ENCODE measurements around the gene FGF1.

The FGF1 gene

DNA sequence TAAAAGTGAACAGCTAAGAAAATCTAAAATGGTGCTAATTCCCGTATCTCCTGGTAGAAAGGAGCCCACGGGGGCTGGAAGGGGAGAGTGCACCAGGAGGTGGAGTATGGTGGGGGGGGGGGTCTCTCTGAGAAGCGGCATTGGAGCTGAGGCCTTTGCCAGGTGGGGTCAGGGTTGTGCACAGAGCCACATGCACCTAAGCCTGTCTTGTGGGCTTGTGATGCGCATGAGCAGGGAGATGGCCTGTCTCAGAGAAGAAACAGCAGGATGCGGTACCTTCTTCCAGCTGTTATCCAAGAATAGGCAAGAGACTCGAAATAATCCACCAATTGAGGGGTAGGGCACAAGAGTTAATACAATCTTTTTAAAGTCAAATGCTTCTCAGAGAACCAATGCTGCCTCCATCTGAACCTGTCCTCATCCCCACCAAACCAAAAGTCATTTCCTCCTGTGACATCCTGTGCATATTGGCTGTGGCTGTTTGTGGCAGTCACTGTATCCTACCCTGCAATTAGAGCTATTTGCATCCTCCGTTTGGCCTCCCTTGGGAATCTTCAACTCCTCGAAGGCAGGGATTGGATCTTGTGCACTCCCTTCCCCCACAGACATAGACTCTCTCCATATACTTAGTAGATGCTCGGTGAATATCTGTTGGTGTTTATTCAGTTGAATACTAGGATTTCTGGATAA, 45.4 kb downstream of the FGF1 start:
- no peak for DNase-seq

DNA sequence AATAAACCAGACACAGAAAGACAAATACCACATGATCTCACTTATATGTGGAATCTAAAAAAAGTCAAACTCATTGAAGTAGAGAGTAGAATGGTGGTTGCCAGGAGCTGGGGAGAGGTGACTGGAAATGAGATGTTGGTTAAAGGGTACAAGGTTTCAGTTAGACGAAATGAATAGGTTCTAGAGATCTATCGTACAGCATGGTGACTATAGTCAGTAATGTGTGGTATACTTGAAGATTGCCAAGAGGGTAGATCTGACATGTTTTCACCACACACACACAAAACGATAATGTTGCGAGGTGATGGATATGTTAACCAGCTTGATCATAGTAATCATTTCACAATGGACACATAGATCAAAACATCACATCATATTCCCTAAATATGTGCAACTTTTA, 46.4 kb downstream of the FGF1 start:
- DNase-seq: no peak

DNA sequence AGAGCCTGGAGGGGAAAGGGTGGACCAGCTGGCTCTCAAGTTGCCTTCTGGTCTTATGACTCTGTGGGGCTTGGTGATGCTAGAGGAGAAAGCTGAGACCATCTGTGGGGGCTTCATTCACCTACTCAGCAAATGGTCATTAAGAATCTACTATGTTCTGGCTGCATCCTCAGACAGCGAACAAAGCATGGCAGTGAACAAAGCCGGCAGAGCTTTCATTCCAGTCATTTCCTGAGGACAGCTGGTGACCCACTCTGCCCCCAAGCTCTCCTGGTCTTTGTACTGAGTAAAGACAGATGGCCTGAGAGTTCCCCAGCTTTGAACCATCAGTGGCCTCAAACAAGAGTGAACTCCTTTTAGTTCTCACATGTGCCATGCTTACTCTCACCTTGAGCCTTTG, 48.0 kb downstream of the FGF1 start:
- no peak for DNase-seq

DNA sequence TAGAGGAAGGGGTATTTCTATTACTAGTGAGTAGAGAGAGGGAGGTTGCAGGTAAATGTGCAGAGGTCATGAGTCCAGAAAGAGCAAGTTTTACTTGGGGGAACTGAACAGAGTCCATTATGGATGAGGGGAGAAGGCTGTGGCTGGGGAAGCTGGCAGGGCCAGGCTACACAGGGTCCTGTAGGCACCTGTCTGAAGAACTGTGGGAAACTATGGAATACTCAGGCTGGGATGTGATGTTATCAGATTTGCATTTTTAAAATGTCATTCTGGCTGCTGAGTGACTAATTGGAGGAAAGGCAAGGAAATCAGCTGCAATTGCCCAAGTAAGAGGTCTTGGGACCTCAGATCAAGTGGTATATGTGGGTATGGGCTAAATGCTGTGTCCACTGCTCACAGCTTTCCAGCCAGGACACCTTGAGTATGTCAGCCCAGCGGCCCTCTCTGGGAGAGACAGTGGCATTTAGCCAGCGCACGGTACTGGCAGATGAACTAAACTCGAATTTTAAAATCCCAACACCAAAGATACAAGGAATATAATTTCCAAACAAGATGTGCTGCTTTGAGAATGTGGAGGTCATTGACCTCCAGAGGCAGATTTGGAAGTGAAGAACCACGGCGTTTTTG, 49.1 kb downstream of the FGF1 start:
- DNase-seq: no peak

DNA sequence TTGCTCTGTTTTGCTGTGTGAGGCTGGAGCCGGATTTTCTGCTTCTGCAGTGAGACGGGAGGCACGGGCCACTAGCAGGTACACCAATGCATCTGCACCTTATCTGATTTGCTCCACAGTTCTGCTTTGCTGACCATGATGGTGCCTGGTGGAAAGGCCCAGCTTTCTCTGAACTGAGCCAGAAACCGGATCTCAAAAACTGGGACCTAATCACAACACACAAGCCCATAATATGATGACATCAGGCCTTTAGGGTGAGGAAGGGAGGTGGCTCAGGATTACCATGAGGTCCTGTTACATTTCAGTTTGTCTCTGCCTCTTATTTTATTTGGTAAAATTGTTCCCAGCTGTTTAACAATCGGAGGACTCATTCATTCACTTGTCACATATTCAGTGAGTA, 49.8 kb downstream of the FGF1 start:
- no peak for DNase-seq

DNA sequence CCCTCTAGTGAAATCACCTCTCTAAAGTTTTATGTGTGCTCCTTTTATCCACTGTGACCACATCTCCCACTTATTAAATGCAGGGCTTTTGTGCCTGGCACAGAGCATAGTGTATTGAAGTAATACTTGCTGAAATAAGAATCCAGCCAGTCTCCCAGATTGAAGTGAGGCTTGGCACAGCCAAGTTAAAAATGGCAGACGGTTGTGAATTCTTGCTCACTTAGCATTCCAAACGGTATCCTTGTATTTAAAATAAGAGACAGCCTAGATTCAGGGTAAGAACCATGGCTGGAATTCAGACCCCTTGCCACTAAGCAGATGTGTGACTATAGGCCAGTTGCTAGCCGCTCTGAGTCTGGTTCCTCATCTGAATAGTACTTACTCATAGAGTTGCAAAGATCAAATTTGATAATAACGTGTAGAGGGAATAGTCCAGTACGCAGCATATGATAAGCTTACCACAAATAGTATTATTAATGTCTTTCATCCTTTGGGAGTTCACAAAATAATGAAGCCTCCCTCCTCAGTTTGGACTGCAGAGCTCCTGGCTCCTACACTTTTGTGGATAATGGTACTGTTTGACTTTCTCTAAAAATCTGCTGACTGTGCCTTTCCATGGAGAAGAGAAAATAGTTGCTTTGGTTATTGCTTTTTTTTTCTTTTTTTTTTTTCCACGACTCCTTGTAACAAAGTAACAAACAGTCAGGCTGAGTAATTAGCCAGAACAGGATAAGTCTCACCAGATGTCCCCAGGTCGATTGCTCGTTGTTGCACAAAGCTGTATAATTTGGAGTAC, 51.5 kb downstream of the FGF1 start:
- DNase-seq: no peak

DNA sequence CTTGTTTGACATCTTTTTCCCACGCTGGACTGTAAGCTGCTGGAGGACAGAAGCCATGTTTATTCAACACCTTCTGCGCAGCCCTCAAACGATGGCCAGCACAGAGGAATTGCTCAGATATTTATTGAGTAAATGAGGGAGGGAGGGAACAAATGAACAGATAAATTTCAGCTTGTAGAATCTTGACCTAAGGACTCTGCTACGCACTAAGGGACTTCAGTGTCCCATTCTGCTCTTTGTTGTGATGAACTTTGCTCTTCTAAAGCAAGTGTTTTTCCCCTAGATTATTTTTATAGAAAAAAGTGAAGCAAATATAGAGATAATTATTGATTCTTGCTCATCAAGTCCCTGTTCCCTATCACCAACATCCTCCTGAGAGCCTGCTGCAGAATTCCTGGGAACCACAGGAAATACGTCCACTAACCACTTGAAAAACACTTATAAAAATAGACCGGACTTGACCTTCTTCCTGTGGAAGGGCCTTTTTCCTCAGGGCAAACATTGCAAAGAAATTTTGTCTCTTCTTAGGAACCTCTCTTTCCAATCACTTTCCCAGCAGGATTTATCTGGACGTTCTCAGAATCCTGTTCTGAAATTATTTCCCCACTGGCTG, 54.9 kb downstream of the FGF1 start:
- no peak for DNase-seq

DNA sequence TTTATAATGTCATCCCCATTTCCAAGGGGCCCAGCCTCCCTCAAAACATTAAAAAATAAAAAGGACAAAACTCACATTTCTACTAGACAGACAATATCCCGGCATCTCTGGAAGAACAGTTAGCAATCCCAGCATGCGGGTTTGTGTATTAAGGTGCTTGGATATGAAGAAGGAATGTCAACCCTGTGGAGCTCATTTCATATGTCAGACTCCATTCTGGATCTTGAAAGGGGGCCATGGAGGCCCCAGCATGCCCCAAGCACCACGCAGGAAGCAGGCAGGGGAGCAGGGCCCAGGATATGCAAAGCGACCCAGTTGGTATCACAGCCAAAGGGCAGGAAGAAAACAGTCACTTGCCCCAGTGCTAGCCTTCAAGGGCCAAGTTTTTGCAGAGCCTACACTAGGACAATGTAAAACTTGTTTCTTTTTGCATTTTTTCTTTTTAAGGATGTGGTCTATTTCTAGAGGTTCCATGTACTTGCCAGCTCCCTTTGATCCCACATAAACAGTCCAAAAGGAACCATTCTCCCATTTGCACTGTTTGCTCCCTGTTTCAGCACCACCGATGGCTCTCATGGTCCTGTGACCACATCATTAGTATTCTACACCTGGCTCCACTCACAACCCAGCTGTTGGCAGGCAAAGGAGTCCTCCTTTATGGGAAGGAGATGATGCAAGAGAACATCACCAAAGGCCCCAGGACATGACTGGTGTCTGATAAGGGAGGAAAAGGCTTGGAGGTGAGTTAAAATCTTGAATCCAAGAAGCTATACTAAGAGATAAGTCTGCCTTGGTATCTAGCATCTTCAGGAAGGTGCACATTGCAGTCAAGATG, 58.3 kb downstream of the FGF1 start:
- no peak for DNase-seq

DNA sequence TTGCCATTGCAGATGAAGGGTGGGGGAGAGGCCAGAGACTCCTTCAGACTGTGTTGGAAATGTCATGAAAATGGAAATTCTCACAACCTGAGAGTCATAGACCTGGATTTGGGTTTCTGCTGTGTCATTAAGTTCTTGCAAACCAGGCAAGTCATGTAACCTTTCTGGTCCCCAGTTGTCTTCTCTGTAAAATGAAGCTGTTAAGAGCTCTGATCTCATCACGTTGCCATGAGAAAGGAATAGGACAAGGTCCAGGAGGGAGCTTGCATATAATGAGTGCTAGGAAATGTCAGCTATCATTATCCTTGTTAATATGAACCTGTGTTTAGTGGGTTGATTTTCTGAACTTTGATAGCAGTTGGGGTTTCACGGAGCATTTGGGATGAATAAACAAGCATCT, 59.1 kb downstream of the FGF1 start:
- no peak for DNase-seq

DNA sequence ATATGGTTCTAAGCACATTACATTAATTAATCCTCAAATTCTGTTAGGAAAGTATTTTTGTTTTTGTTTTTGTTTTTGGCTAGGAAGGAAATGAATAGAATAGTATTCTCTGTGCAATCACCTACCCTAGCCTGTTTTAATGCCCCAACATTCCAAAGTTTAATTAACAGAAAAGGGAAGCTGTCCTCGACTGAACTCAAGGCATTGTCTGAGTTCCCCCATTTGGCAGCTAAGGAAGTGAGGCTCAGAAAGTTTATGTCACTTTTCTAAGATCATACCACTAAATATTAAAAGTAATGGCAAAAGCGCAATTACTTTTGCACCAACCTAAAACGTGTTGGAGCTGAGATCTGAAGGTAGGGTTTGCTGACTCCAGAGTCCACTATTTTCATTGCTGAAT, 59.8 kb downstream of the FGF1 start:
- DNase-seq: no peak

DNA sequence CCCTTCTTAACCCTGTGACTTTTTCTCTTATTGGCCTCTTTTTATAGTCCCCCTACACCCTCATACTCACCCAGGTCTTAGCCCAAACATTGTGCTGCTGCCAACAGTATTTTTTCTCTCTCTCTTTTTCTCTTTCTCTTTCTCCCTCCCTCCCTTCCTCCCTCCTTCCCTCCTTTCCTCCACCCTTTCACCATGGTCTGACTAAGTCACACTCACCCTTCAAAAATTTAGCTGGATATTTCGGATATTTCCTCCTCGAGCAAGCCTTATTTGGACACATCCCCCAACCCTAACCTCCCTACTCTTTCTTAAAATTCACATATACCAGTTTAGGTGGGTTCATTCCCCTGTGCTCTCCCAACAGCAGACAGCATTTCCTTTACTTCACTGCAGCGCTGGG, 64.7 kb downstream of the FGF1 start:
- no peak for DNase-seq

DNA sequence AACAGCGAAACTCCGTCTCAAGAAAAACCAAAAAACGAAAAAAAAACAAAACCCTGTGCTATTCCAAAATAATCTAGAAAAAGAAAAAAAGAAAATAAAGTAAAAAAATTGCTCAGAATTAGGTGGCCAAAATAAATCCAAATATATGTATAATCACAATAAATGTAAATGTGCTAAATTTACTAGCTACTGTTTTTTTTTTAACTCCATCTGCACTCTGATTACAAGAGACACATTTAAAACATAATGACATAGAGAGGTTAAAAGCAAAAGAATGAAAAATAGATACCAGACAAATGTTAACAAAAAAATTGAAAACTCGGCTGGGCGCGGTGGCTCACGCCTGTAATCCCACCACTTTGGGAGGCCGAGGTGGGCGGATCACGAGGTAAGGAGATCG, 66.1 kb downstream of the FGF1 start:
- DNase-seq: no peak

DNA sequence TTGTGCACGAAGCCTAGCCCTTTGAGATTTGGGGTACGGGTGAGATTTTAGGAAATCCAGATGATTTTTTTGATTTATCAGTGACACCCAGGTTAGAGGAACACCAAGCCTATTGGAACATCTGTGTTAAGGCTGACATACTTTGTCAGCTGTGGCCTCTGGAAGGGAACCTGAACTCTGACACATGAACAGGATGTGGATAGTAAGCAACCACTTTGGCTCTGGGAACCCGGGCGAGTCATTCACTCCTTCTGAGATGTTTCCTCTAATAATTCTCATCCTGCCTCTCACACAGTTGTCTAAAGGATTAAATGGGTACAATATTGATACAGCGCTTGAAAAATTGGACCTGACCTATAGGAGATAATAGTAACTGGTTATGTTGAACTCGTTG, 67.8 kb downstream of the FGF1 start:
- DNase-seq: no peak

DNA sequence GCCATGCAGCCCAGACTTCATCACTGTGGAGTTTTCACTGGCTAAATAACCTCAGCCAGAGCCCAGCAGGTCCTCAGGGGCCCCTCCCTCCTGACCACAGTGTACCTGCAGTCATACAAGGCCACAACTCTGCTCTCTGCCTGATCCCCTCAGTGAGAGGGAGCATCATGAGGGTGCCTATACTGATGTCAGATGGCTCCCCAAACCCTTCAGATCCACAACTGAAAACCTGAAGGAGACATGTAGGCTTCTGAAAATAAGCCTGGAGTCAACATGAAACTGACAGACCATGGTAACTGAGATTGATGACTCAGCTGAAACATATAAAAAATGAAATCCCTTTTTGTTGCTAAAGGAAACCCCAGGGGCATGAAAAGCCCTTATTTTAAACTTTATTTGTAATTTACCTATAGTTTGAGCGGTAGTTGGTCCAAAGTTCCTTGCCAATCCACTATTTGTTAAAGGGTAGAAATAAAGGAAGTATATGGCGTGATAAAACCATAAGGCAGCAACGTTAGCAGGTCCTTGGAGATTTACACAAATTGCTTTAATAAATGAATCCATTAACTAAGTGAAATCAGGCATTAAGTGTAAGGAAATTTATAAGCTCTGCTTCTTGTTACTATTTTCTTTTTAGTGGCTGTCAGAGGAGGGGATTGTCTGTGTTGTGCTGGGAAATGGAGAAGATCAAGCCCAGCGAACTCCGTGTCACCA, 68.3 kb downstream of the FGF1 start:
- no peak for DNase-seq

DNA sequence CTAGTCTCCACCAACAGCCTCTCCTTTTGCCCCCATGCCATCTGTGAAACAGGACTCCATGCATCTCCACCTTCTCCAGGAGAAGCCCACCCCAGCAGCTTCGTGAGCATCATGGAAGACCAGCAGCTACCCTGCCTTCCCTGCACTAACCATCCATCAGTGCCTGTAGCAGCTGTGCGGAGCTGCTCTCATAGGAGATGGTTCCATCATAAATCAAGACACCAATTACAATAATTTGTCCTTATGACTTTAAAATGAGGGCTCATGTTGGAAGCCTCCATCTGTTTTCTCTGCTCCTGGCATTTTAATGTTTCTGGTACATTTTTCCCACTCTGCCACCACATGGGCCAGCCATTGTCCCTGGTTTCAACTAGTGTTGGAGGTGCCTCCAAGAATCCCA, 69.9 kb downstream of the FGF1 start:
- DNase-seq: no peak

DNA sequence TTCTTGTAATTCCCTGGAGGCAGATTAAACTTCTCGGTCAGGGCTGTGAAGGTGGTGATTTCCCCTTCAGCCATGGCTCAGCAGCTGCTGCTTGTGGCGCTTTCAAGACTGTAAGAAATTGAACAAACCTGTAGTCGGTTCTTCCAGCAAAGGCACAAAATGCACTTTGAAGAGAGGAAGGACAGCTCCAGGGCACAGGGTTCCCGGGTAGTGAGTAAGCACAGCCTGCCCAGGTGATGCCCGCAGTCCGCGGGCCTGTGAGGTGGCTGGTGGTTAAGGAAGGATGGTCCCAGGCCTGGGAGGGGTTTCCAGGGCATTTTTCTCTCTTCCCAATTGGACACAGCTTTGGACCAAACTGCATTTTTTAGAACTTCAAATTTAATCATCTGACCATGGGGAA, 71.8 kb downstream of the FGF1 start:
- DNase-seq: no peak

DNA sequence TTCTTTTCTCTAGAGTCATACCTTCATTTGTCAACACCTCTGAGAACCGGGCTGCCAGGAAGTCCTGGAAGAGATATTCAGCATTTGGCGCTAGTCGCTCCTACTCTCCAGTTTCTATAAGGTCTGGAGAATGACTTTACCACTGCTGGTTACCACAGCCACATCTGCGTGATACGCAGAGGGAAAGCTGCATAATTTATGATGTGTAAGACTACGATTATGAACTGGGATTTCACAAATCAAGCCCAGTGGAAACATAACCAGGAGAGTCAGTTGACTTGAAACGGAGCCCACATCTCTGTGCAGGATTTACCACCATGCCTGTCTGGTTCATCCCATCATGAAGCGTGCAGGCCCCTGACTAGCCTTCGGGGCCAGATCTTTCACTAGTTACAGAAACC, 72.6 kb downstream of the FGF1 start:
- DNase-seq: no peak

DNA sequence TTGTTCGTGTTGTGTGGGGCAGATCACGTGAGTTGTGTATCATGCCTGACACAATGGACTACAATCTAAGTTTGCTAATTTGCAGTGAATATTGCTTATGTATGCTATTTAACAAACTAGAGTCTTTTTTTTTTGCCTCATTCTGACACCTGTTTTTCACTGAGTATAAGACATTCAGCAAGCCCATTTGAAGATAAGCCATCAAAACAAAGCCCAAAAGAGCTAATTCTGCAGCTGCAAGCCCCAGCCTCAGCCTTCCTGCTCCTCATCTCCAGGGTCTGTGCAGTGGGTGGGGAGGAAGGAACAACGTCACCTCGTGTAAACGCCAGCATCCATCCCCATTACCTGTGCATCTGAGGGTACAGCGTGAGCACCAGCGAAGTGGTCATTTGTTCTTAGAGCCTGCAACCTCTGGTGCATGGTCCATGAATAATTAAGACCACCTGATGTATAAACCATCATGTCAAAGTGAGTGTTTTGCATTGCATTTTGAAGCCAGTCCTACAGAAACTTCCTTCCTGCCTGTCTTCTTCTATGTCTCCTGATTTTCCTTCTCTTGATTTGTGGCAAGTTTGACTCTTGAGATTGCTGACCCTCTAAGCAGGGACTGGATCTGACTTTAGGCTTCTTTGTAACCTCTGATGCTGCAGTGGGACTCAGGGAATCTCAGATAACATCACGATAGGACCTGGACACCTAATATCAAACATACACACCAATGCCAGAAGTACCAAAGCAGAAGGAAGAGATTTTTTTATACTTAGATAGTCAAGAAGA, 73.2 kb downstream of the FGF1 start:
- DNase-seq: no peak

DNA sequence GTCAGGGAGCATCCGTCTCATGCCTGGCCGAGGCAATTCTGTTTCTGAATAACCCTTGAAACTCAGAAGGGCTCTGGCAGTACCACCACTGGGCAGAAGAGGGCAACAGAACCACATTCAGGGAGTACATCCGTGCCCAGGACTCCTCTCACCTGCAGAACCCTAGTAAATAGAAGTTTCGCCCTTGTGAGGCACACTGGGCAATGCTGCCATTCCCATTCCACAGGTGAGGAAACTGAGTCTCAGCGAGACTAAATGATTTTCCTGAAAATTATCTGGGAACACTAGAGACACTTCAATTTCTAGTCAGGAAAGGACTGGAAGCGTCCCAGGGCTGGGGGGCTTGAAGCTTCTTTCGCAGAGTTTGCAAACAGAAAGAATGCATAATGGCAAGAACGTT, 74.7 kb downstream of the FGF1 start:
- peak; percentile 38 for DNase-seq

DNA sequence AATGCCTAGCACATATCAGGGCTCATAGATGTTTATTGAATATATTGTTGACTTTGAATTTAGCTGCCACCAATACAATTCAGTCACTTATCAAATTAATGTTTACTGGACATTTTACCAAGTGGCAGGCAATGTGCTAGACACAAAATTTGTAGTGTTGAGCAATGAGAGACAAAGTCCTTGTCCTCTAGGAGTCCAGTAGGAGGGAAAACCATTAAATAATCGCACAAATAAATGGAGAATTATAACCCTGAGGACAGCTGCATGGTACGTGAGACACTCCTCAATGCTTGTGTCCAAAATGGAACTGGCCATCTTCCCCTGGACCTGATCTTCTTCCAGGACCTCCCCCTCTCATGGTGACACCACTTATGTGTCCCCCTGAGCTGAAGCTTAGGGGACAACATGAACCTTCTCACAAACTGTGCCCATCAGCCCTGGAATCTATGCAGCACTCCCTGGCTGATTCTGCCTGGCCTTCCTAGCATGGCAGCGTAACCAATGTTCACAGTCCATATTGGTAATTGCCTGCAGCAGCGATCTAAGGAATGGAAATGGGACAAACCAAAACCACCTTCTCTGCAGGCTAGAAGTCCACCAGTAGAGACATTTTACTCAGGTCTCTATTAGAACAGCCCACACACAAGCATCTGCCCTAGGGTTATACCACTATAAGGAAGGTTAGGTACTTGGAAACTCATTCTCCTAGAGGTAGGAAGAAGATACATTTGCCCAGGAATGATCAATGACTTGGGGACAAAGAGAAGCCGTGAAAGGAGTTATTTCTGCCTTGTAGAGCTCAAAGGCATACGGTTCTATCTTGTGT, 75.5 kb downstream of the FGF1 start:
- DNase-seq: no peak

DNA sequence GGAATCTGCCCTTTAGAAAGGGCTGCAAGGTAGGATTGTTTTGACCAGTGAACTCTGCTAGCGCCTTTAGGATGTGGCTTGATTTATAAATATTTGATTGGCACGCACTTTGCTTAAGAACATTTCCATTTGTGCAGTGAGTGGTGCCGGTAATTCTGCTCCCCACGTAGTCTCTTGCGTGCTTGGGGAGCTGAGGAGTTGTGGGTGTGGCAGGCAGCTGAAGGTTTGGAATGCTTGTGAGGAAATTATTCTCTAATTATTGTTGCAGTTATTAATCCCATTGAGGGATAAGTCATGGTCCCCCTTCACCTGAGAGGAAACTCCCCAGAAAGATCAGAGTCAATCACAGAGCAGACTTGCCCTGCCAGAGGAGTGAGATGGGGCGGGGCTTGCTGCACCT, 76.7 kb downstream of the FGF1 start:
- DNase-seq: no peak
